PC-3 (cell line): Measurements from ENCODE around the gene TMEM44. TPM values are rescaled to one million over a fixed set of nuclear protein-coding genes. Genes with fewer than 3 reads are reported as not detected.

Source experiments
- ATAC-seq: fragments of 200-7000 bp; cut with Tn5 transposase; 2 replicates; pipeline ENCODE4 v1.9.1; 2020; ENCODE audit warnings: mild to moderate bottlenecking, moderate library complexity
- BruUV-seq: library from RNA; stranded (reverse); fragments of 400-500 nt; replicated peaks from 2 replicates; lab custom pipeline; 2021; lab: Mats Ljungman, UMichigan
- CTCF ChIA-PET: fragments of 300-600 bp; sonication (Branson Sonifier 250); formaldehyde crosslinking; loops from one replicate; lab custom pipeline; 2022; ENCODE audit warnings: antibody characterized with exemption; lab: Charles Lee
- POLR2A ChIA-PET: fragments of 300-600 bp; sonication (Branson Sonifier 250); formaldehyde crosslinking; loops from one replicate; lab custom pipeline; 2022; ENCODE audit warnings: antibody characterized with exemption; ENCODE audit not compliant: unreplicated experiment; lab: Charles Lee
- DNase-seq: peaks from one replicate; pipeline ENCODE4 v3.0.0-alpha.2; 2015
- H2AFZ ChIP-seq: fragments of 300-600 bp; sonication (generic); 2 replicates; pipeline ENCODE4 v1.6.0; 2016; ENCODE audit warnings: antibody characterized with exemption, low read length
- H3F3A ChIP-seq: fragments of 300-600 bp; sonication (generic); one replicate; pipeline ENCODE4 v1.6.0; 2017; ENCODE audit warnings: antibody characterized with exemption, low read length, control low read depth, mild to moderate bottlenecking; ENCODE audit not compliant: unreplicated experiment
- H3K27ac ChIP-seq: fragments of 300-600 bp; sonication (generic); 2 replicates; pipeline ENCODE4 v1.5.1; 2016; ENCODE audit warnings: mild to moderate bottlenecking, low read length
- H3K27me3 ChIP-seq: fragments of 300-600 bp; sonication (generic); 2 replicates; pipeline ENCODE4 v1.6.1; 2016; ENCODE audit warnings: low read length, mixed read lengths
- H3K36me3 ChIP-seq: fragments of 300-600 bp; sonication (generic); 2 replicates; pipeline ENCODE4 v1.6.1; 2016; ENCODE audit warnings: low read depth, mixed run types, low read length, mixed read lengths
- H3K4me1 ChIP-seq: fragments of 300-600 bp; sonication (generic); 2 replicates; pipeline ENCODE4 v1.5.1; 2016; ENCODE audit warnings: low read length; ENCODE audit not compliant: insufficient read depth
- H3K4me2 ChIP-seq: fragments of 300-600 bp; sonication (generic); 2 replicates; pipeline ENCODE4 v1.6.0; 2016; ENCODE audit warnings: low read length
- H3K4me3 ChIP-seq: fragments of 300-600 bp; sonication (generic); 2 replicates; pipeline ENCODE4 v1.5.1; 2016; ENCODE audit warnings: mild to moderate bottlenecking, low read length, mixed read lengths
- H3K79me2 ChIP-seq: fragments of 300-600 bp; sonication (generic); 2 replicates; pipeline ENCODE4 v1.6.1; 2017; ENCODE audit warnings: low read length, mixed read lengths
- H3K9ac ChIP-seq: fragments of 300-600 bp; sonication (generic); 2 replicates; pipeline ENCODE4 v1.6.0; 2016; ENCODE audit warnings: mild to moderate bottlenecking, low read length
- H3K9me2 ChIP-seq: fragments of 300-600 bp; sonication (generic); replicated peaks from 2 replicates; pipeline ENCODE4 v1.6.1; 2016; ENCODE audit warnings: mixed run types, low read length, mixed read lengths
- H3K9me3 ChIP-seq: fragments of 300-600 bp; sonication (generic); 2 replicates; pipeline ENCODE4 v1.6.1; 2016; ENCODE audit warnings: low read length, mixed read lengths
- H4K20me1 ChIP-seq: fragments of 300-600 bp; sonication (generic); 2 replicates; pipeline ENCODE4 v1.6.1; 2016; ENCODE audit warnings: low read length, mixed read lengths
- EZH2 ChIP-seq: fragments of 300-600 bp; sonication (generic); IDR thresholded peaks from one replicate; pipeline ENCODE4 v1.6.1; 2017; ENCODE audit warnings: antibody characterized with exemption, mild to moderate bottlenecking, low read length; ENCODE audit not compliant: unreplicated experiment
- EZH2phosphoT487 ChIP-seq: fragments of 300-600 bp; sonication (generic); IDR thresholded peaks from 2 replicates; pipeline ENCODE4 v1.6.1; 2018; ENCODE audit warnings: mild to moderate bottlenecking, antibody characterized with exemption, low read length, borderline replicate concordance
- intact Hi-C: fragments of 100-400 bp; cut with micrococcal nuclease; formaldehyde crosslinking; loops from 2 replicates; pipeline ENCODE4 v1.9.0; 2023
- total RNA-seq: library from RNA; depleted of rRNA; stranded (reverse); fragments of >200 nt; gene quantifications from 2 replicates; pipeline ENCODE4 v1.2.3, GENCODE V29; 2014
- TF ChIP-seq, protein P1 (sequence below): fragments of 300-600 bp; sonication (generic); conservative IDR thresholded peaks from 2 replicates; pipeline ENCODE4 v1.5.1; 2017; ENCODE audit warnings: antibody characterized with exemption, low read depth, mild to moderate bottlenecking, low read length

TMEM44 gene
- total RNA-seq, 1 experiment from 2014 or later = 16.6 TPM

DNA sequence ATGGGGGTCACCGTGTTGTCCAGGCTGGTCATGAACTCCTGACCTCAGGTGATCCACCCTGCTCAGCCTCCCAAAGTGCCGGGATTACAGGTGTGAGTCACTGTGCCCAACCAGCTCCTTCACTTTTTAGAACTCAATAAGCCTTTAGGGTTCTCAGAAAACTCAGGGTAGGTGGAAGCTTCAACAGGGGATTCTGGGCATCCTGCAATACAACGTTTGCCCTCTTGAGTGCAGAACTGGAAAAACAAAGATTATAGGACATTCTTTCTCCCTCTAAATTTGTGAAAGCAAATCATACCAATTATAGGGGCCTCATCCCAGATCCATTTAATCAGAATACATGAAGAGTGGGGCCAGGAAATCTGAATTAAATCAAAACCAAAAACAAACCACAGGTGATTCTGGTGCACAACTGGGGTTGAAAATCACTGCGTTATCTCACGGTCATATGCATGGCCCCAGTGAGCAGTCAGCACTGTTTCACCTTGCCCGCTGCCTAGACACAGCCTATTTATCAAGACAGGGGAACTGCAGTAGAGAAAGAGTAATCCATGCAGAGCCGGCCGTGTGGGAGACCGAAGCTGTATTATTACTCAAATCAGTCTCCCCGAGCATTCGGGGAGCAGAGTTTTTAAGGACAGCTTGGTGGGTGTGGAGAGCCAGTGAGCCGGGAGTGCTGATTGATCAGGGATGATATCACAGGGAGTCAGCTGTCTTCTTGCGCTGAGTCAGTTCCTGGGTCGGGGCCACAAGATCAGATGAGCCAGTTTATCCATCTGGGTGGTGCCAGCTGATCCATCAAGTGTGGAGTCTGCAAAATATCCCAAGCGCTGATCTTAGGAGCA, 58.4 kb downstream of the TMEM44 start:
- DNase-seq = peak; percentile 68

DNA sequence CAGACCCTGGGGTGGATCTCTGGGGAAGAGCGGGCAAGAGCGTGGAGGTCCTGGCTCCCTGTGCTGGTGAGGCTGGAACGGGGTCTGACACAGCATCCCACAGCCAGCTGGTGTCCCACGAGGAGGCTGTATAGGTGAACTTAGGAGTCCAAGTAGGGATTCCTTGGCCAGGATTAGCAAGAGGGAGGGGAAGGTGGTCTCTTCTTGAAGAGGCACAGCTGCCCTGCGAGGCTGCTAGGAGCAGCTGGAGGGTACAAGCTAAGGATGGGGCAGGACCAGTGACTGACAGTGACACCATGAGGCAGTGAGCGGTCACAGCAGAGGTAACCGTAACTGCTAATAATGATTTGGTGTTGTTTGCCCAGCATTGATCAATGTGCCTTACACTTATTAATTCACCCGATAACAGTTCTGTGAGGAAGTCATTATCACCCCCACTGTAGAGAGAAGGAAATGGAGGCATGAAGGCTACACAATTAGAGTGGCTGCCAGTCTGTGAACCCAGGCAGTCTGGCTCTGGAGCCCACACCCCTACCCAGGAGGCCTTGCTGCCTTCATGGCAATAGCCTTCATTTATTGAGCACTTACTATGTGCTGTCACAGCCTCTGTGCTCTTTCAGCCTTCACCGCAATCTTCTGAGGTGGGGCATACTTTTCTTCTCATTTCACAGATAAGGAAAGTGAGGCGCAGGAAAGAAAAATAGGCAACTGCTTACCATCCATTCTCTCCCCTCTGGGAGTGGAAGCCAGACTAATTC, 59.4 kb downstream of the TMEM44 start:
- Histone ChIP-seq H3K36me3 (no peaks in the 10 kb centered on the region), H3K9me2 (no peaks in the 10 kb centered on the region), H3K9me3 (no peaks in the 10 kb centered on the region), H3K4me1 (peaks cover 37% of the 10 kb centered on the region), H2AFZ (no peak overlapping the region), H3K27me3 (no peaks in the 10 kb centered on the region), H3K79me2 (no peaks in the 10 kb centered on the region), H3F3A (no peaks in the 10 kb centered on the region), H3K27ac (no peak overlapping the region; the same call in 1 of the 2 replicates), H4K20me1 (no peaks in the 10 kb centered on the region), H3K4me3 (no peak overlapping the region), H3K9ac (no peak overlapping the region), H3K4me2 (no peak overlapping the region)
- peak; percentile 35; the same call in 1 of the 2 replicates for ATAC-seq
- POLR2A ChIA-PET = interaction anchor here (0.5 kb wide), 1 partner anchor 40 kb away, joined by 7 read pairs; no protein-coding TSS in a partner anchor
- no TSS peak for BruUV-seq
- intact Hi-C loops = loop anchor here (1.0 to 5.0 kb wide), 3 partner anchors 20 to 102 kb away; no protein-coding TSS in a partner anchor
- peak; percentile 49 for DNase-seq
- CTCF ChIA-PET = interaction anchor here (0.6 to 2.4 kb wide), 5 partner anchors 20 to 102 kb away, joined by 3 to 12 read pairs (median 3); no protein-coding TSS in a partner anchor
- TF ChIP-seq EZH2phosphoT487 (no peak), EZH2 (no peak)
- TF ChIP-seq, protein P1, sequence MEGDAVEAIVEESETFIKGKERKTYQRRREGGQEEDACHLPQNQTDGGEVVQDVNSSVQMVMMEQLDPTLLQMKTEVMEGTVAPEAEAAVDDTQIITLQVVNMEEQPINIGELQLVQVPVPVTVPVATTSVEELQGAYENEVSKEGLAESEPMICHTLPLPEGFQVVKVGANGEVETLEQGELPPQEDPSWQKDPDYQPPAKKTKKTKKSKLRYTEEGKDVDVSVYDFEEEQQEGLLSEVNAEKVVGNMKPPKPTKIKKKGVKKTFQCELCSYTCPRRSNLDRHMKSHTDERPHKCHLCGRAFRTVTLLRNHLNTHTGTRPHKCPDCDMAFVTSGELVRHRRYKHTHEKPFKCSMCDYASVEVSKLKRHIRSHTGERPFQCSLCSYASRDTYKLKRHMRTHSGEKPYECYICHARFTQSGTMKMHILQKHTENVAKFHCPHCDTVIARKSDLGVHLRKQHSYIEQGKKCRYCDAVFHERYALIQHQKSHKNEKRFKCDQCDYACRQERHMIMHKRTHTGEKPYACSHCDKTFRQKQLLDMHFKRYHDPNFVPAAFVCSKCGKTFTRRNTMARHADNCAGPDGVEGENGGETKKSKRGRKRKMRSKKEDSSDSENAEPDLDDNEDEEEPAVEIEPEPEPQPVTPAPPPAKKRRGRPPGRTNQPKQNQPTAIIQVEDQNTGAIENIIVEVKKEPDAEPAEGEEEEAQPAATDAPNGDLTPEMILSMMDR = peak; percentile 73

More for the DNA sequence above, 58.4 kb downstream of the TMEM44 start:
- peak overlapping the region; percentile 78 for H3K27ac ChIP-seq
- H3K4me2 ChIP-seq = peak overlapping the region; percentile 87
- H3K36me3 ChIP-seq = no peaks in the 10 kb centered on the region
- H3K4me1 ChIP-seq = peaks cover 37% of the 10 kb centered on the region
- POLR2A ChIA-PET = interaction anchor here (0.5 kb wide), 1 partner anchor 41 kb away, joined by 7 read pairs; no protein-coding TSS in a partner anchor
- H3K27me3 ChIP-seq = no peaks in the 10 kb centered on the region
- no peak for TF ChIP-seq EZH2phosphoT487
- TF ChIP-seq EZH2 = no peak
- TF ChIP-seq, protein P1 = peak; percentile 46
- ATAC-seq = peak; percentile 51
- H3K9me3 ChIP-seq = no peaks in the 10 kb centered on the region
- H3K4me3 ChIP-seq = peak overlapping the region; percentile 58
- no peaks in the 10 kb centered on the region for H4K20me1 ChIP-seq
- H3K9ac ChIP-seq = peak overlapping the region; percentile 44
- H2AFZ ChIP-seq = peak overlapping the region; percentile 57; the same call in 1 of the 2 replicates
- CTCF ChIA-PET = interaction anchor here (0.7 to 2.4 kb wide), 4 partner anchors 18 to 103 kb away, joined by 3 to 12 read pairs (median 4); no protein-coding TSS in a partner anchor
- H3K9me2 ChIP-seq = no peaks in the 10 kb centered on the region
- intact Hi-C loops = loop anchor here (1.0 to 5.0 kb wide), 3 partner anchors 19 to 103 kb away; no protein-coding TSS in a partner anchor
- H3K79me2 ChIP-seq = no peaks in the 10 kb centered on the region
- BruUV-seq = TSS peak; percentile 98
- H3F3A ChIP-seq = no peaks in the 10 kb centered on the region
